HL-60 (cell line): ENCODE measurements around the gene LIPE.

ENCODE experiments used
- DNase-seq, 2 experiments: peaks; one replicate each; pipeline ENCODE4 v3.0.0-alpha.2; 2010 to 2020; ENCODE audit warnings: low read depth in 1 of 2, low spot score in 1 of 2
- H3K27ac ChIP-seq: fragments of 250-450 bp; sonication (Bioruptor Pico); replicated peaks from 2 replicates; pipeline ENCODE4 v1.5.1; 2020; ENCODE audit warnings: mild to moderate bottlenecking, moderate library complexity
- H3K27me3 ChIP-seq: fragments of 250-450 bp; sonication (Bioruptor Pico); 2 replicates; pipeline ENCODE4 v1.5.1; 2021; ENCODE audit warnings: mild to moderate bottlenecking, moderate library complexity; ENCODE audit not compliant: insufficient read depth, poor library complexity, severe bottlenecking
- H3K4me3 ChIP-seq: replicated peaks from 2 replicates; pipeline ENCODE4 v1.5.1; 2011; ENCODE audit warnings: mild to moderate bottlenecking, control low read depth, low read length; ENCODE audit not compliant: insufficient read depth
- CTCF ChIP-seq: IDR thresholded peaks from one replicate; pipeline ENCODE4 v1.5.1; 2011; ENCODE audit warnings: low read length, control low read depth, inconsistent platforms; ENCODE audit not compliant: insufficient read depth
- GABPA ChIP-seq: IDR thresholded peaks from 2 replicates; pipeline ENCODE4 v1.6.1; 2012; ENCODE audit warnings: low read depth
- POLR2AphosphoS5 ChIP-seq: IDR thresholded peaks from 2 replicates; pipeline ENCODE4 v1.6.1; 2012; ENCODE audit warnings: low read depth
- REST ChIP-seq: IDR thresholded peaks from 2 replicates; pipeline ENCODE4 v1.6.1; 2012; ENCODE audit warnings: low read depth; ENCODE audit not compliant: insufficient replicate concordance
- SPI1 ChIP-seq: IDR thresholded peaks from 2 replicates; pipeline ENCODE4 v1.6.1; 2012; ENCODE audit warnings: low read depth, mild to moderate bottlenecking, borderline replicate concordance
- long read RNA-seq: library from polyadenylated mRNA; unstranded; transcript quantifications from one replicate; pipeline ENCODE4 v2.0.0, GENCODE V29; 2020

Gene LIPE
- long read RNA-seq: 0 reads

- Histone ChIP-seq H3K27ac (no peak within 1 kb of the TSS), H3K4me3 (no peak within 1 kb of the TSS), H3K27me3 (peaks cover 5% of the 10 kb centered on the region)
- TF ChIP-seq GABPA (no peak), CTCF (no peak), SPI1 (no peak), POLR2AphosphoS5 (no peak), REST (no peak)
- DNase-seq: no peak
These were observed at the start of gene LIPE for GRCh38 chr19:42427313-42427712. TSS of gene LIPE (minus strand) at chr19:42427388. CDS start at chr19:42427149, 239 bp downstream.

GRCh38 chr19:42475366-42475765 is 48.2 kb upstream of the LIPE start:
- Histone ChIP-seq H3K4me3 (no peak overlapping the region), H3K27me3 (peaks cover 3% of the 10 kb centered on the region), H3K27ac (no peak overlapping the region)
- DNase-seq: no peak
- TF ChIP-seq POLR2AphosphoS5 (no peak), GABPA (no peak), CTCF (no peak), REST (no peak), SPI1 (no peak)

- Histone ChIP-seq H3K27ac (no peak overlapping the region), H3K4me3 (no peak overlapping the region), H3K27me3 (peaks cover 3% of the 10 kb centered on the region)
- TF ChIP-seq CTCF (no peak), POLR2AphosphoS5 (no peak), REST (no peak), SPI1 (no peak), GABPA (no peak)
- no peak for DNase-seq
These were observed 47.6 kb upstream of the LIPE start for GRCh38 chr19:42474743-42475142.
